ENCODE data around the gene GPR160. TPM values are rescaled to one million over a fixed set of nuclear protein-coding genes. Genes with fewer than 3 reads are reported as not detected.

GPR160 gene
- total RNA-seq, 1 experiment from 2014 or later, result 1.8 TPM

GRCh38 chr3:170080605-170081004, 42.8 kb downstream of the GPR160 start:
- Mint-ChIP-seq H3K4me3 (ENCODE audit: unreplicated experiment) (no peak overlapping the region), H3K9me3 (ENCODE audit: unreplicated experiment) (no peaks in the 10 kb centered on the region), H3K4me1 (ENCODE audit: insufficient read depth, unreplicated experiment) (no peaks in the 10 kb centered on the region), H3K36me3 (ENCODE audit: insufficient read depth, unreplicated experiment) (peaks cover 44% of the 10 kb centered on the region), H3K27me3 (ENCODE audit: insufficient read depth, unreplicated experiment) (no peaks in the 10 kb centered on the region), H3K27ac (ENCODE audit: low read depth, unreplicated experiment) (no peak overlapping the region)
- BruUV-seq (replicated peaks), result no TSS peak
- CTCF ChIA-PET, result interaction anchor here (1.2 kb wide), 1 partner anchor 20 kb away, joined by 5 read pairs; no protein-coding TSS in a partner anchor
- no peak for DNase-seq (ENCODE audit: unreplicated experiment)
- TF ChIP-seq CTCF (IDR thresholded peaks at IDR 0.05; ENCODE audit: unreplicated experiment), result no peak
- POLR2A ChIA-PET, result no interaction called here
- intact Hi-C loops (cut with micrococcal nuclease), result no loop called here

GRCh38 chr3:170081079-170081741, 43.4 kb downstream of the GPR160 start:
- no peak overlapping the region for H3K27ac Mint-ChIP-seq (ENCODE audit: low read depth, unreplicated experiment)
- no peak for TF ChIP-seq CTCF (IDR thresholded peaks at IDR 0.05; ENCODE audit: unreplicated experiment)
- ChIA-PET POLR2A (no interaction called here), CTCF (interaction anchor here (1.2 kb wide), 1 partner anchor 19 kb away, joined by 5 read pairs; no protein-coding TSS in a partner anchor)
- H3K36me3 Mint-ChIP-seq (ENCODE audit: insufficient read depth, unreplicated experiment), result peaks cover 50% of the 10 kb centered on the region
- no peaks in the 10 kb centered on the region for H3K9me3 Mint-ChIP-seq (ENCODE audit: unreplicated experiment)
- no peak overlapping the region for H3K4me3 Mint-ChIP-seq (ENCODE audit: unreplicated experiment)
- DNase-seq (ENCODE audit: unreplicated experiment), result no peak
- intact Hi-C loops (cut with micrococcal nuclease), result no loop called here
- BruUV-seq (replicated peaks), result no TSS peak
- H3K27me3 Mint-ChIP-seq (ENCODE audit: insufficient read depth, unreplicated experiment), result no peaks in the 10 kb centered on the region
- H3K4me1 Mint-ChIP-seq (ENCODE audit: insufficient read depth, unreplicated experiment), result no peaks in the 10 kb centered on the region

GRCh38 chr3:170083343-170083742, 45.5 kb downstream of the GPR160 start:
- no peak overlapping the region for H3K4me3 Mint-ChIP-seq (ENCODE audit: unreplicated experiment)
- POLR2A ChIA-PET, result no interaction called here
- no peaks in the 10 kb centered on the region for H3K9me3 Mint-ChIP-seq (ENCODE audit: unreplicated experiment)
- H3K36me3 Mint-ChIP-seq (ENCODE audit: insufficient read depth, unreplicated experiment), result peaks cover 50% of the 10 kb centered on the region
- BruUV-seq (replicated peaks), result no TSS peak
- CTCF ChIA-PET, result no interaction called here
- H3K27me3 Mint-ChIP-seq (ENCODE audit: insufficient read depth, unreplicated experiment), result no peaks in the 10 kb centered on the region
- H3K4me1 Mint-ChIP-seq (ENCODE audit: insufficient read depth, unreplicated experiment), result no peaks in the 10 kb centered on the region
- DNase-seq (ENCODE audit: unreplicated experiment), result no peak
- H3K27ac Mint-ChIP-seq (ENCODE audit: low read depth, unreplicated experiment), result no peak overlapping the region
- no peak for TF ChIP-seq CTCF (IDR thresholded peaks at IDR 0.05; ENCODE audit: unreplicated experiment)
- intact Hi-C loops (cut with micrococcal nuclease), result no loop called here

- no peak overlapping the region for H3K27ac Mint-ChIP-seq (ENCODE audit: low read depth, unreplicated experiment)
- CTCF ChIA-PET, result no interaction called here
- peaks cover 58% of the 10 kb centered on the region for H3K36me3 Mint-ChIP-seq (ENCODE audit: insufficient read depth, unreplicated experiment)
- no peak for TF ChIP-seq CTCF (IDR thresholded peaks at IDR 0.05; ENCODE audit: unreplicated experiment)
- no peak for DNase-seq (ENCODE audit: unreplicated experiment)
- no TSS peak for BruUV-seq (replicated peaks)
- H3K9me3 Mint-ChIP-seq (ENCODE audit: unreplicated experiment), result no peaks in the 10 kb centered on the region
- H3K4me3 Mint-ChIP-seq (ENCODE audit: unreplicated experiment), result no peak overlapping the region
- POLR2A ChIA-PET, result interaction anchor here (1.0 kb wide), 1 partner anchor 17 kb away, joined by 3 read pairs; no protein-coding TSS in a partner anchor
- no peaks in the 10 kb centered on the region for H3K4me1 Mint-ChIP-seq (ENCODE audit: insufficient read depth, unreplicated experiment)
- no peaks in the 10 kb centered on the region for H3K27me3 Mint-ChIP-seq (ENCODE audit: insufficient read depth, unreplicated experiment)
- intact Hi-C loops (cut with micrococcal nuclease), result no loop called here
Observed at GRCh38 chr3:170085396-170085795, 47.6 kb downstream of the GPR160 start.
